Hematopoietic multipotent progenitor cell treated with erythropoietin and hydrocortisone succinate and interleukin-3 and kit ligand, for 4 days (in vitro differentiated cells): ENCODE measurements around the gene MYBPH.
A peak's percentile ranks its signal among the peaks of the same experiment; 100 is the strongest.

ENCODE experiments used
- DNase-seq: peaks from one replicate; pipeline ENCODE4 v3.0.0-alpha.2; 2015

Gene MYBPH

DNA sequence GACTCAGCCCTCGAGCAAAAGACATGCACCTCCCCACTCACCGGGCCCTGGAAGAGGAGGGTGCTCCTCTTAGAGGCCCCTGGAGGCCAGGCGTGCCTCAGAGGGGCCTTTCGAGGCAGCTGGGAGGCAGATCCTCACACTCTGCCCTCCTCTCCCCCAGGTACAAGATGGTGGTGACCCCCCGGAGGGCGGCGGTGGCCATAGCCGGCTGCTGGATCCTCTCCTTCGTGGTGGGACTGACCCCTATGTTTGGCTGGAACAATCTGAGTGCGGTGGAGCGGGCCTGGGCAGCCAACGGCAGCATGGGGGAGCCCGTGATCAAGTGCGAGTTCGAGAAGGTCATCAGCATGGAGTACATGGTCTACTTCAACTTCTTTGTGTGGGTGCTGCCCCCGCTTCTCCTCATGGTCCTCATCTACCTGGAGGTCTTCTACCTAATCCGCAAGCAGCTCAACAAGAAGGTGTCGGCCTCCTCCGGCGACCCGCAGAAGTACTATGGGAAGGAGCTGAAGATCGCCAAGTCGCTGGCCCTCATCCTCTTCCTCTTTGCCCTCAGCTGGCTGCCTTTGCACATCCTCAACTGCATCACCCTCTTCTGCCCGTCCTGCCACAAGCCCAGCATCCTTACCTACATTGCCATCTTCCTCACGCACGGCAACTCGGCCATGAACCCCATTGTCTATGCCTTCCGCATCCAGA, 10.4 kb downstream of the MYBPH start:
- DNase-seq: no peak

DNA sequence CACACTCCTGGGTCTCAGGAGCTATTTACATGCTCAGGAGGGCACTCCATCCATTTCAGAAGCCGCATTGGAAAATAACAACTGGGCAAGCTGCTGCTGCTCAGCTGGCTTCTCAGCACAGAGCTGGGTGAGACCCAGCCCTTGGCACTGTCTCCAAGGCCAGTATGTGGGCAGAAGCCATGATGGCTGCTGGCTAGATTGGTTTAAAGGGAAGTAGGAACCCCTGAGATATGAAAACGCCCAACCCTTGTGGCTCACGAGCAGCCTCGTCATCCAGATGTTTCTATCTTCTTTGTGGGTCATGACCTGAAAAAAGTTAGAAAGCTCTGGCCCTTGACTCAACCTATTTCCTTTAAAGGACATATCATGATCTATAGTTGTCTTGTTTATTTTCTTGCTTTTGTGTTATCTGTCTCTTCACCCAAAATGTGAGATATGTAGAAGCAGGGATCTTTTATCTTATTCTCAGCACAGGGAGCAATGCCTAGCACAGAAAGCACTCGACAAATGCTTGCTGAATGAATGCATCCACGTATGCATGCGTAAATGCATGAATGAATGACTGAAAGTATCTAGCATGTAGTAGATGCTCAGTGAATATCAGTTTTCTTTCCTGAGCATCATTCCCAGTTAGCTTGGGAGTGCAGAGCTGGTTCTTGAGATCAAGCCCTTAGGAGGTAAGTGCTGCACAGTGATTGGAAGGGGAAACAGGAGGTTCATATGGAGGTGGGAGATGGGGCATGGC, 11.6 kb downstream of the MYBPH start:
- peak; percentile 82 for DNase-seq

DNA sequence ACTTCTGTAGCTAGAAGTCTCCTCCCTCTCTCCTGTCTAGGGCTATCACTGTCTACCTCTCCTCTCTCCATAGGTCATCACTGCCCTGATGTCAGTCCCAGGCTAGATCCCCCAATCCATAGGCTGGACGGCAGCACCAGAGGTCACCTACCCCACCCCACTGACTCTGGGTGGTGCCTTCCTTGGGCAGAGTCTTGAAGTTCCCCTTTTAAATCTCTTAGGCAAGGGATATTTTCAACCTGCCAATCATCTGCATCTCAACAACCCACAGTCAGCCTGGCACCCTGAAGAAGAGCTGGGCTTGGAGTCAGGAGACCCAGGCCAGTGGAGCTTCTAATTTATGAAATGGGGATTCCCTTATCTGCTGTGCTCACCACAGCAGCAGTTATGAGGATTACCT, 13.2 kb downstream of the MYBPH start:
- DNase-seq: peak; percentile 32

DNA sequence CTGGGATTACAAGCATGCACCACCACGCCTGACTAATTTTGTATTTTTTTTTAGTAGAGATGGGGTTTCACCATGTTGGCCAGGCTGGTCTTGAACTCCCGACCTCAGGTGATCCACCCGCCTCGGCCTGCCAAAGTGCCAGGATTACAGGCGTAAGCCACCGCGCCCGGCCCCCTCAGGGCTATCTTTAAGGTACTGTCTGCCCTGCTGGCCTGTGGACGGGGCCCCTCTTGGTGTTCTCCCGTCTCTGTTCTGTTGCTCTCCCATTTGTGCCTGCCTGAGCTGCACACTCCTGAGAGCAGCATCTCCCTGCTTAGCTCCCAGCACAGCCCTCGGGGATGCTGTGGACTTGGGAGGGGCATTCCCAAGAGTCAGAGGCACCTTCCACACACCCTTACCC, 13.9 kb downstream of the MYBPH start:
- no peak for DNase-seq

DNA sequence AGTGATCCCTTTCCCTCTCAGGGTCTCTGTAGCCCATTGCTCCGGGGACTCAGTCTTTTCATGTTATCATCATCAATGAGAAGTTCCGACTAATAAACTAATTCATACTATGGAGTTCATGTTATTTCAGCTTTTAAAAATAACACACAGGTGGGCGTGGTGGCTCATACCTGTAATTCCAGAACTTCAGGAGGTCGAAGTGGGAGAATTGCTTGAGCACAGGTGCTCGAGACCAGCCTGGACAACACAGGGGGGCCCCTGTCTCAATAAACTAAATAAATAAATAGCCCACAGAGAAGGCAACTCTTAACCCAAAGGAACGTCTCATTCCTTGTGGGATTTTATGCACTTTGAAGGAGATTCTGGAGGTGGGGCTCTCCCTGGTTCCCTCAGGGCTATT, 14.5 kb downstream of the MYBPH start:
- DNase-seq: no peak

DNA sequence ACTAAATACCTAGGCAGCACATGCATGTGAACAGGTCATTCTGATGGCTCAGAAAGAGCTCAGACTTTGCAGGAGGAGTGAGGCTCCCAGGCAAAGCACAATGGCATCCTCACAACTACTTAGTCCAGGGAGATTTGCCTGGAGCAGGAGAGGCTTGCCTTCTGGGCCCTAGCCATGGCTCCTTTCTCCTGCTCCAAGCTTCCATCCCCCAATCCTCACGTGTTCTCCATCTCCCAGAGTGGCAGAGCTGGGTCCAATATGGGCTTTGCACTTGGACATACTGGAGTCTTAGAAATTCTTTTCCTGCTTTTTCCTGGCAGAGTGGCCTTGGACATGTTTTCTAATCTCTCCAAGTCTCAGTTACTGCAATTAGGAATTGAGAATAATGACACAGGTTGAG, 15.8 kb downstream of the MYBPH start:
- DNase-seq: no peak

DNA sequence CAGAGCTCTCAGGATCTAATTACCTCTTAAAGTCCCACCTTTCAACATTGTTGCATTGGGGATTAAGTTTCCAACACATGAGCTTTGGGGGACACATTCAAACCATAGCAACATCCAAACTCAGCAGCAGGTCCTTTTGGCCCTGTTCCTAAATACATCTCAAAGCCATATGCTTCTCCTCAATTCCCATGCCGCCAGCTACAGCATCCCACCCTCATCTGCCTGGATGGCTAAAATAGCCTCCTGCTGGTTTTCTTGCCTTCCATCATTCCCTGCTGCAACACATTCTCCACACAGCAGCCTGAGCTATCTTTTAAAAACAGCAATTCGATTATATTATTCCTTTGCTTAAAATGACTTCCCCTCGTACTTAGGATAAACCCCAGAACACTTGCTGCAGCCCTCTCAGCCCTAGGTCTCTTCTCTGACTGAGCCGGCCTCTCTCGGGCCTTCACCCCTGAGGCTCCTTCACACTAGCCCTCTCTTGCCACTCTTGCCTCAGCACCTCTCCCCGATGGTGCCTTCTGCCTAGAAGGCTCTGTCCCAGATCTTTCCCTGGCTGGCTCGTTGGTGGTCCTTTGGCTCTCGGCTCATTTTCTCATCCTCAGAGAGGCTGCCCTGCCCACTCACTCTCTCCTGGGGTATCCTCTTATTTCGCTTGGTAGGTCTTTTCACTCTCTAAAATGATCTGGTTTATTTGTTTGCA, 16.5 kb downstream of the MYBPH start:
- no peak for DNase-seq

DNA sequence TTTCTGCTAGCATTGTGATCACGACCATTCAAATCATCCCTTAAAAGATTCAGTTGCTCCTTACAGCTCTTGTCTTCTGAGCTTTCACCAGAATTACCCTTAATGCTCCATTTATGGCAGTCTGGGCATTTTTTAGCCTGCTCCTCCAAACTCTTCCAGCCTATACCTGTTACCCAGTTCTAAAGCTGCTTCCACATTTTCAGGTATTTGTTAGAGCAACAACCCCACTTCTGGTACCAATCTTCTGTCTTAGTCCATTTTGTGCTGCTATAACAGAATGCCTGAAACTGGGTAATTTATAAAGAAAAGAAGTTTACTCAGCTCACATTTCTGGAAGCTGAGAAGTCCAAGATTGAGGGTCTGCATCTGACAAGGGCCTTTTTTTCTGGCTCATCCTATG, 17.2 kb downstream of the MYBPH start:
- no peak for DNase-seq

DNA sequence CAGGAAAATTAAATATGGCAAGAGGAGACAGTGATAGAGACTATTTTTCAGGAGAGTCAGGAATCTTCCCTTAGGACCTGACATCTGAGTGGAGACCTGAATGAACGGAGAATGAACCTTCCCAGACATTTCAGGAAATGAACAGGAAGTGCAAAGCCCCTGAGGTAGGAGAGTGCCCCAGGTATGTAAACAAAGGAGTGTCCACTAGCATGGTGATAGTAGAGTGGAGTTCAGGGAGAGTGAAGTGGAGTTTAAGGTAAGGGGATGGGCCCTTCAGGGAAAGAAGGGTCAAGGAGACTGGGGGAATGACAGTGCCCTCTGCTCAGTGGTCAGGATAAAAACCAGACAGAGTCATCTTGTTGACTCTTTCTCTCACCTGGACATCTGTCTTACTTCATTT, 19.3 kb downstream of the MYBPH start:
- no peak for DNase-seq

DNA sequence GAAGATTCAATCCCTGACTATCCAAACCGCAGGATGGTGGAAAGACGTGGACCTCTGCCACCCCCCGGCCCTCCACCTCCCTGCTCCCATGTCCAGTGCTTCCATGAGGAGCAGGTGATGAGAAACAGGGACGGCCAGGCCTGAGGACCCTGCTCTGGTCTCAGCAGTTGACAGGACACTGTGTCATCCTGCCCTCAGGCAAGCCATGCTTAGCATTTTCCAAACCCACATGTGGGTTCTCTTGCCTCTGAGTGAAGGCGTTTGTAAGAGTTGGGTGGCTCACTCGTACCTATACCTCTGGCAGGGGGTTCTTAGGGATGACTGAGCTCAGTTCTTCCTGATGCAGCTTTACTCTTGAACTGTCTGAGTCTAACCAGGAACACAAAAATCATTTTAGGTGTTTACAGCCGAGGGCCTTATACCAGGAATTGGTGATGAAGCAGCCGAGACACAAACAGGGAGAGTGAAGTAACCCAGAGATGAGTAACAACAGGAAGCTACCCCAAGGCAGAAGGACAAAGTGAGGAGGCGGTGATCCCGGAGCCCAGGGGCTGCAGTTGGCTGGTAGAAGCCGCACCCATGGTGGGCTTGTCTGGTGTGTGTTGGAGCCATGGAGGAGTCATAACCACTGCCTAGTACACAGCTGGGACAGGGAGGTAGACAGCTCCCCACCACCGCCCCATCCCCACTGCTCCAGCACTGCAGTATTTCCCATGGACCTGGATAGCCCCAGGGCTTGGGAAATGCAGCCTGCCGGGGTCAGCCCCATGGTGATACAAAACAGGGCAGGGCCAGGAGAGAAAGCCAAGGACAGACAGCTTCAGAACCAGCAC, 21.4 kb downstream of the MYBPH start:
- DNase-seq: no peak

DNA sequence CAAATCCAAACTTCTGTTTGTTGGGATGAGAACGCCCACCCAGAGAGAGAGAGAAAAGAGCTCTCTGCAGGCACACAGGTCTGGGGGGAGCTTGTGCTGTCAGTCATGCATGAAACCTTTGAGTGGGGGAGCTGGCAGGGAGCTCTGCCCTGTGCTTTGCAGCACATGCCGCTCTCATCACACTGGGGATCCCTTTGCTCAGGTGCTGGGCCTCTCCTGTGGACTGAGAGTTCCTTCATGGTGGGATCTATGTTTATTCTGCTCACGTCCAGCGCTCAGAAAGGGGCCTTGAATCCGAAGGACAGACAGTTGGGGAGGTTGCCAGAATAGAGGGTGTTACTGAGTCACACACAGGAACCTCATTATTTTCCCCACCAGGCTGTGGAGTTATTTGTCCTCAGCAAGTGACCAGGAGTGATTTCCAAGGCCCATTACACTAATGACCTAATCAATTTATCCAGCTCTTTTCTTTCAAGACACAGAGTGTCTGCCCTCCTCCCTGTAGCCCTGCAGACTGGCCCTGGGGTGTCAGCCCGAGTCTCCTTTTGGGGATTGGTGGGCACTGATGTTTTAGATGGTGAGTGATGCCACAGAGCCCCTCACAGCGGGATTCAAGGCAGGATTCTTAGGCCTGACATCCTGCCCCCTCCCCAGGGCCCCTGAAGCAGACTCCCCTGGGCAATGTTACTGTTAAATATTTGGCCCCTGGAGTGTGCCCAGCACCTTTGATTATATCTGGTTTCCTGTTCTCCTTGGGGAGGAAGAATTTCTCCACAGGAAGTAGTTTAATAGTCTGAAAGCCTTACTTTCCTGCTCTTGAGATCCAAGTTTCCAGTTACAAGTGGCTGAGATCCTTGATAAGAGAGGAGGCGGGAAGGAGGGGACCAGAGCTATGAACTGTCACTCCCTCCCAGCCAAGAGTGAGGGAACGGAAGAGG, 22.3 kb downstream of the MYBPH start:
- no peak for DNase-seq

DNA sequence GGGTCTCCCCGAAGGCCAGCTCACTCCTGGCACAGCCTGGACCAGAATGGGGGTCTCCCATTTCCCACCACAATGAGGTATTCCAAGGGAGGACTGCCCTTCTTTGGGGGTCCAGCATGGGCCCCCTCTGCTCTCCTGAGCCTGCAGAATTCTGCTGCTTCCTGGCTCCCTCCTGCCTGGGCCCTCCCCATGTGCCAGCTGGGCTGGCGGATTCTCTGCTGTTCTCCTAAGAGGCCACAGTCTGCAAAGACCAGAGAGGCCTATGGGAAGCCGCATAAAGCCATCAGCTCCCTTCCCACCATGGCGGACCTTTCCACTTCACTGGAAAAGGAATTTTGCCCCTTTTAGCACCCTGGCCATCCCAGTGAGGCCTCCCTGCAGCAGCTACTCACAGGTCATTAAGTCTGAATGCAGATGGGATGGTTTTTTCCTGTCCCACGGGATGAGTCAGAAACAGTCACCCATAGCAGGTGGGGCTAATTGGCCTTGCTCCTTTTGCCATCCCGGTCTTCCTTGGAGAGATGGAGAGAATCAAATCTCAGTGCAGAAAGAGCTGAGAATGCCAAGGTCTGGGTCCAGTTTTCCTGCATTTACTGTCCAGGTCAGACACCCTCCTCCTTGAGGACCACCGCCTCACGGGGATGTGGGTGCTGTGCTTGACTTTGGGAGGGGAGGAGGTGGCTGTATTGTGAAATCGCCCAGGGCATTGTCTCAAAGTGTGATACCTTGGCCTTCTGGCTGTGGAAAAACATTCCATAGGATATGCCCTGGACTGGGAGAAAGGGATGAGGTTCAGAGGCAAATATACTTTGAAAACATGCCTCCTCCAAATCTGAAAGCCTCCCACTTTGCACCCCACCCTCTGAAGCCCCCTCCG, 23.2 kb downstream of the MYBPH start:
- no peak for DNase-seq

DNA sequence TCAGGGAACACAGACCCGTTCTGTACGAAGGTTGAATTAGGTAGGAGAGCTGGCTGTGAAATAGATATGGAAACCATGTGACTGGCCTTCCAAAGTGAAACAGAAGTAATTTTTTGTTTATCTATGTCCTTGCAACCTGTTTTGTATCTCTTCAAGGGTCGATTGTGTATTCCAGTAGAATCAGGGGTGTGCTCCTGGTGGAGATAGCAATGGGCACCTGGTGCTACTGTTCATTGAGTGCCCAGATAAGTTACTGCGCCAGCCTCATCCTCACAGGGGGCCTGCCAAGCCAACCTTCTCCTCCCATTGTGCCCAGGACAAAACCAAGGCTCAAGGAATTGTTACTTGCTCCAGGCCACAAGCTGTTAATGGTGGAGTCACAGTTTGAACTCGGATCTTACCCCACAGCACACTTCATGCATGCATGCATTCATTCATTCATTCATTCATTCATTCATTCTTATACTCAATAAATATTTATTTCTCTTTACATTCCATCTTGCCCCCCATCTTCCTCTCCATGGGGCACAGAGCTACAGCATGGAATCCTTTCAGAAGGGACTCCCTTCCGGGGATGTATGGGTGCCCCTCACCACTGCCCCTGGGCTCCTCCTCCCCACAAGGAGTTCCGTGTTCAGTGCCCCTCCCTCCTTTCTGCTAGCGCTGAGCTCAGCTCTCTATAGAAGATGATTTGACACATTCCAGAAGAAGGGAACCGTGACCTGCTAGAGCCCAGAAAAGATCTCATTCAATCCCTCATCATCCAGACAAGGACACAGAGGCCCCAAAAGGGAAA, 24.1 kb downstream of the MYBPH start:
- no peak for DNase-seq

DNA sequence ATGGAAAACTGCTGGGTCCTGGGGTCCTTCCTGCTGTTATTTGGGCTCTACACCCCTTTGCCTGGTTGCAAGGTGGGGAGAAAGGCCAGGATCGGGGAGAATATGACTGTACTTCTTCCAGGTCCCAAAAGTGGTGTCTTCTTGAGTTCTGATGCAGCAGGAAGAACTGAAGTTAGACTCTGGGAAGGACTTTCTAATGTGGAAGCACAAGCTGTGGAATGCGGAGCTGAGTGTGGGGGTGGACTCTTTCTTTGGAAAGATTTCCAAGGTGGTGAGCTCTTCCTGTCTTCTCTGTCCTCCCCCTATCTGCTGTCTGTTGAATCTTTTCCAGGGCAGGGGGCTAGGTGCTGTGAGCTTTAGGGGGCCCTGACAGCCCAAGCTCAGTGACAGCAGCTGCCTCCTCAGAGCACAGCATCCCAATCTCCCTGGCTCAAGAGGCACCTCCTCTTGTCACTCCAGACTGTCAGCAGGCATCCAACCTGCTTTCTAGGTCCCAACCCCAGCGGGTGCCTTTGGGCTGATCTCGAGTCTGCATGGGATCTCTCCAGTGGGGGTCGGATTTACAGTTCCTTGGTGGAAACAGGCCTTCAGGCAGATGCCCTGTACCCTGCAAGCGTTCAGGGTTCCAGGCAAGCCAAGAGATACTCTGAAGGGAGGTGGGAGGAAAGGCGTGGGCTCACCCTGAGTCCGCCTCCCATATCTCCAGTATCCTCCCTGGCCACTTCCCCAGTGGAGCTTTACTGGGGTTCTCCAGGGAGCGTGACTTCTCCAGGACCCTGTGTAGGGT, 24.9 kb downstream of the MYBPH start:
- no peak for DNase-seq

DNA sequence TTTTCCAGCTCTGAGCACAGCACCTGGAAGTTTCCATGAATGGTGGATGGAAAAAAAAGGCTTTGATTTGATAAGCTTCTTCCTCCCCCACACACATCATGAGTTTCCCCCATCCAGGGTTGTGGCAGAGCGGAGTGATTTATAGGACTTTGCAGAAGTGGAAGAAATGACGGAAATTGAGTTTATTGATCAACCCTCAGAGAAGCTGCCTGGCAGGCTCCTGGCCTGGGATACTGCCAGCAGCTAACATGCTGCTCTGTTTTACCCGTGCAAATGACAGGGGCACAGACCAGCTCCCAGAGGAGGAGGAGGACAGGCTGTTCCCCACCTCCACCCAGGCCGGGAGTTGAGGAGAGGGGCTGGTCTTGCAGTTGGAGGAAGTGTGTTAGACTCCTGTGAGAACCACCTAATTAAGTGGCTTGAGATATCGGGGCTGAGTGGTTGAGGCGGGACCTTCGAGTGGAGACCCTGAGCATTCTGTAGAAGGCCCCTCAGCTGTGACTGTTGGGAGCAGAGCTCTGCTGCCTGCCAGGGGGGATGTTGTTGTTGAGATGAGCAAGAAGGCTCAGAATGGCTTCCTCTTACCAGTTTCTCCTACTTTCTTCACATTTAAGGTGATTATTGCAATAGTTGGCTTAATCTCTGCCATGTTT, 26.3 kb downstream of the MYBPH start:
- DNase-seq: no peak

DNA sequence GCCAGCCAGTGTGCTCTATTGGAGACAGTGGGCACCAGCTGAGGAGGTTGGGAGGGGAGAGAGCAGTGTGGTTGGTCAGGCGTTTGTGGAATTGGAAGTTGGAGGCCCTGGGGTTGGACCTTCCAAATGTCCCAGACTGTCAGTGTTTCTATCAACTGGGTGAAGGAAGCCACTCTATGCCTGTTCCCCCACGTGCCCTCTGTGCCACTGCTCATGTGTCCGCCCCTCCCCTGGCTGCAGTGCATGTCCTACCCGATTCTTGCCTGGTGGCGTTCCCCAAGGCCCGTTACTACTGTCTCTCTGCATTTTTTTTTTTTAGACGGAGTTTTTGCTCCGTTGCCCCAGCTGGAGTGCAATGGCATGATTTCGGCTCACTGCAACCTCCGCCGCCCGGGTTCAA, 27.0 kb downstream of the MYBPH start:
- DNase-seq: no peak

DNA sequence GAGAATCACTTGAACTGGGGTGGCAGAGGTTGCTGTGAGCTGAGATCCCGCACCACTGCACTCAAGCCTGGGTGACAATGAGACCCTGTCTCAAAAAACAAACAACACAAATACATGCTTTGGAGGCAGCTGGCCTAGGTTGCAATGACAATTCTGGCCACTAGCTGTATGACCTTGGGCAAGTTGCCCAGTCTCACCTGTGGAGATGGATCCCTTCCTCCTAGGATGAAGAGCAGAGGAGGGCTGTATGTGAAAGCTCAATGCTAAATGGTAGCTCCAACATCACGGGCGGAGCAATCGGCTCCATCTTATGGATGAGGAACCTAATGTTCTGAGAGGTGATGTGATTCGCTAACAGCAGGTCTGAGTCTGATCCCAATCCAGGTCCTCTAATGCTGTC, 27.5 kb downstream of the MYBPH start:
- no peak for DNase-seq

DNA sequence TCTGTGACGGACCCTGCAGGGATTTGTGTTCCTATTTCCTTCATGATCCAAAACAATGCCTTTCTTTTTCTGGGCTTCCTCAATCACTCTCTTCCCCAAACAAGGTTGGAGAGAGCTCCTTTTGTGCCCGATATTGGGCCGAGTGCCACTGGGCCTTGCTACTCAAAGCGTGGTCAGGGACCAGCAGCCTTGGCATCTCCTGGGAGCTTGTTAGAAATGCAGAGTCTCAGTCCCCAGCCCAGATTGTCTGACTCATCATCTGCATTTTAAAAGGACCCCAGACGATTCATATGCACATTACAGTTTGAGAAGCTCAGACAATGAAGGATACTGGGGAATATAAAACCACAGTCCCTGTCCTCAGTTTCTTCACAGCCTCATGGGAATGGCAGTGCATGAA, 28.2 kb downstream of the MYBPH start:
- DNase-seq: no peak

DNA sequence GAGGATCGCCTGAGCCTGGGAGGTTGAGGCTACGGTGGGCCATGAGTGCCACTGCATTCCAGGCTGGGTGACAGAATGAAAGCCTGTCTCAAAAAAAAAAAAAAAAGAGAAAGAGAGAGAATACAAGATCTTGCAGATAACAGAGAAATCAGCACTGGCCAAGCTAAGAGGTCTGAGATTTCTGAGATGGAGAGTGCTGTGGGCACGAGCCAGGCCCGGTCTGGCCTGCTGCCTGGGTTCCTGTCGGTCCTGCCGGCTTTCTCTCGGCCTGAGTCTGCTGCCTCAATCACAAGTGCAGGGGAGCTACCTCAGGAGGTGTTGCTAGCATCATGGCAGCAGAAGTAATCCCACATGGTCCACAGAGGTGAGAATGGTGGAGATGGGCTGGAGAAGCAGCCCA, 29.1 kb downstream of the MYBPH start:
- no peak for DNase-seq
